Measurements from ENCODE around the gene MCM6. TPM values are rescaled to one million over a fixed set of nuclear protein-coding genes. Genes with fewer than 3 reads are reported as not detected.
A peak's percentile ranks its signal among the peaks of the same experiment; 100 is the strongest.

The MCM6 gene
- total RNA-seq, 1 donor from 2014 or later: 190 TPM

- intact Hi-C loops (cut with micrococcal nuclease): no loop called here
- no peak overlapping the region for H3K4me3 Mint-ChIP-seq (ENCODE audit: low read depth)
- no peak for DNase-seq (ENCODE audit: low spot score)
- peaks cover 15% of the 10 kb centered on the region for H3K4me1 Mint-ChIP-seq (ENCODE audit: low read depth)
- H3K27ac Mint-ChIP-seq: no peak overlapping the region
- H3K9me3 Mint-ChIP-seq: no peaks in the 10 kb centered on the region
- peaks cover 77% of the 10 kb centered on the region for H3K36me3 Mint-ChIP-seq (ENCODE audit: low read depth)
- no peaks in the 10 kb centered on the region for H3K27me3 Mint-ChIP-seq (ENCODE audit: low read depth)
Observed at GRCh38 chr2:135851858-135852257, 24.4 kb downstream of the MCM6 start.

- no peak overlapping the region for H3K4me3 Mint-ChIP-seq (ENCODE audit: low read depth)
- intact Hi-C loops (cut with micrococcal nuclease): no loop called here
- H3K4me1 Mint-ChIP-seq (ENCODE audit: low read depth): peaks cover 15% of the 10 kb centered on the region
- H3K27me3 Mint-ChIP-seq (ENCODE audit: low read depth): no peaks in the 10 kb centered on the region
- peaks cover 76% of the 10 kb centered on the region for H3K36me3 Mint-ChIP-seq (ENCODE audit: low read depth)
- H3K9me3 Mint-ChIP-seq: no peaks in the 10 kb centered on the region
- no peak for DNase-seq (ENCODE audit: low spot score)
- H3K27ac Mint-ChIP-seq: no peak overlapping the region
Observed at GRCh38 chr2:135850892-135851668, 25.2 kb downstream of the MCM6 start.

GRCh38 chr2:135849087-135849486 lies 27.2 kb downstream of the MCM6 start:
- Mint-ChIP-seq H3K4me1 (ENCODE audit: low read depth) (peaks cover 17% of the 10 kb centered on the region), H3K9me3 (no peaks in the 10 kb centered on the region), H3K36me3 (ENCODE audit: low read depth) (peaks cover 85% of the 10 kb centered on the region), H3K27ac (peak overlapping the region; percentile 65), H3K27me3 (ENCODE audit: low read depth) (no peaks in the 10 kb centered on the region), H3K4me3 (ENCODE audit: low read depth) (no peak overlapping the region)
- DNase-seq (ENCODE audit: low spot score): no peak
- intact Hi-C loops (cut with micrococcal nuclease): no loop called here

GRCh38 chr2:135845997-135846396 lies 30.2 kb downstream of the MCM6 start:
- H3K4me1 Mint-ChIP-seq (ENCODE audit: low read depth): peaks cover 16% of the 10 kb centered on the region
- H3K27me3 Mint-ChIP-seq (ENCODE audit: low read depth): no peaks in the 10 kb centered on the region
- H3K27ac Mint-ChIP-seq: no peak overlapping the region
- H3K36me3 Mint-ChIP-seq (ENCODE audit: low read depth): peaks cover 88% of the 10 kb centered on the region
- DNase-seq (ENCODE audit: low spot score): no peak
- intact Hi-C loops (cut with micrococcal nuclease): no loop called here
- H3K4me3 Mint-ChIP-seq (ENCODE audit: low read depth): no peak overlapping the region
- H3K9me3 Mint-ChIP-seq: no peaks in the 10 kb centered on the region

- no peak for DNase-seq (ENCODE audit: low spot score)
- Mint-ChIP-seq H3K27me3 (ENCODE audit: low read depth) (no peaks in the 10 kb centered on the region), H3K4me3 (ENCODE audit: low read depth) (no peak overlapping the region), H3K9me3 (no peaks in the 10 kb centered on the region), H3K36me3 (ENCODE audit: low read depth) (peaks cover 88% of the 10 kb centered on the region), H3K27ac (no peak overlapping the region), H3K4me1 (ENCODE audit: low read depth) (peaks cover 15% of the 10 kb centered on the region)
- intact Hi-C loops (cut with micrococcal nuclease): no loop called here
Observed at GRCh38 chr2:135845257-135845656, 31.0 kb downstream of the MCM6 start.

GRCh38 chr2:135844301-135844895 lies 31.8 kb downstream of the MCM6 start:
- H3K4me3 Mint-ChIP-seq (ENCODE audit: low read depth): no peak overlapping the region
- peaks cover 87% of the 10 kb centered on the region for H3K36me3 Mint-ChIP-seq (ENCODE audit: low read depth)
- peaks cover 15% of the 10 kb centered on the region for H3K4me1 Mint-ChIP-seq (ENCODE audit: low read depth)
- no peaks in the 10 kb centered on the region for H3K27me3 Mint-ChIP-seq (ENCODE audit: low read depth)
- DNase-seq (ENCODE audit: low spot score): no peak
- peak overlapping the region; percentile 39 for H3K27ac Mint-ChIP-seq
- no peaks in the 10 kb centered on the region for H3K9me3 Mint-ChIP-seq
- intact Hi-C loops (cut with micrococcal nuclease): no loop called here

- intact Hi-C loops (cut with micrococcal nuclease): no loop called here
- Mint-ChIP-seq H3K27ac (peak overlapping the region; percentile 39), H3K36me3 (ENCODE audit: low read depth) (peaks cover 82% of the 10 kb centered on the region), H3K4me1 (ENCODE audit: low read depth) (peaks cover 10% of the 10 kb centered on the region), H3K4me3 (ENCODE audit: low read depth) (no peak overlapping the region), H3K9me3 (no peaks in the 10 kb centered on the region), H3K27me3 (ENCODE audit: low read depth) (no peaks in the 10 kb centered on the region)
- no peak for DNase-seq (ENCODE audit: low spot score)
Observed at GRCh38 chr2:135843671-135844070, 32.6 kb downstream of the MCM6 start.

GRCh38 chr2:135840601-135841000 lies 35.6 kb downstream of the MCM6 start:
- intact Hi-C loops (cut with micrococcal nuclease): no loop called here
- peaks cover 65% of the 10 kb centered on the region for H3K36me3 Mint-ChIP-seq (ENCODE audit: low read depth)
- H3K27me3 Mint-ChIP-seq (ENCODE audit: low read depth): no peaks in the 10 kb centered on the region
- peaks cover 13% of the 10 kb centered on the region for H3K4me1 Mint-ChIP-seq (ENCODE audit: low read depth)
- no peak for DNase-seq (ENCODE audit: low spot score)
- H3K27ac Mint-ChIP-seq: peak overlapping the region; percentile 39
- no peaks in the 10 kb centered on the region for H3K9me3 Mint-ChIP-seq
- no peak overlapping the region for H3K4me3 Mint-ChIP-seq (ENCODE audit: low read depth)

GRCh38 chr2:135839713-135840112 lies 36.5 kb downstream of the MCM6 start:
- no peak for DNase-seq (ENCODE audit: low spot score)
- no peaks in the 10 kb centered on the region for H3K27me3 Mint-ChIP-seq (ENCODE audit: low read depth)
- H3K9me3 Mint-ChIP-seq: no peaks in the 10 kb centered on the region
- no peak overlapping the region for H3K4me3 Mint-ChIP-seq (ENCODE audit: low read depth)
- no peak overlapping the region for H3K27ac Mint-ChIP-seq
- intact Hi-C loops (cut with micrococcal nuclease): no loop called here
- H3K4me1 Mint-ChIP-seq (ENCODE audit: low read depth): peaks cover 15% of the 10 kb centered on the region
- H3K36me3 Mint-ChIP-seq (ENCODE audit: low read depth): peaks cover 59% of the 10 kb centered on the region

GRCh38 chr2:135838502-135838901 lies 37.7 kb downstream of the MCM6 start:
- H3K27ac Mint-ChIP-seq: peak overlapping the region; percentile 53
- peaks cover 12% of the 10 kb centered on the region for H3K4me1 Mint-ChIP-seq (ENCODE audit: low read depth)
- DNase-seq (ENCODE audit: low spot score): no peak
- H3K36me3 Mint-ChIP-seq (ENCODE audit: low read depth): peaks cover 50% of the 10 kb centered on the region
- intact Hi-C loops (cut with micrococcal nuclease): no loop called here
- no peaks in the 10 kb centered on the region for H3K9me3 Mint-ChIP-seq
- no peak overlapping the region for H3K4me3 Mint-ChIP-seq (ENCODE audit: low read depth)
- no peaks in the 10 kb centered on the region for H3K27me3 Mint-ChIP-seq (ENCODE audit: low read depth)

GRCh38 chr2:135836596-135837270 lies 39.5 kb downstream of the MCM6 start, which contains the start of gene LCT:
Gene LCT, minus strand, starts transcription at chr2:135837184. Its CDS starts 15 bp downstream, at chr2:135837169.
- DNase-seq (ENCODE audit: low spot score): no peak
- Mint-ChIP-seq H3K27me3 (ENCODE audit: low read depth) (no peaks in the 10 kb centered on the region), H3K4me3 (ENCODE audit: low read depth) (no peak within 1 kb of the TSS), H3K36me3 (ENCODE audit: low read depth) (peaks cover 37% of the 10 kb centered on the region), H3K9me3 (no peaks in the 10 kb centered on the region), H3K4me1 (ENCODE audit: low read depth) (peaks cover 12% of the 10 kb centered on the region), H3K27ac (no peak within 1 kb of the TSS)
- intact Hi-C loops (cut with micrococcal nuclease): no loop called here

- Mint-ChIP-seq H3K27ac (no peak overlapping the region), H3K36me3 (ENCODE audit: low read depth) (peaks cover 6% of the 10 kb centered on the region), H3K9me3 (no peaks in the 10 kb centered on the region), H3K27me3 (ENCODE audit: low read depth) (no peaks in the 10 kb centered on the region), H3K4me1 (ENCODE audit: low read depth) (peaks cover 6% of the 10 kb centered on the region), H3K4me3 (ENCODE audit: low read depth) (no peak overlapping the region)
- no peak for DNase-seq (ENCODE audit: low spot score)
- intact Hi-C loops (cut with micrococcal nuclease): no loop called here
Observed at GRCh38 chr2:135832891-135833290, 43.4 kb downstream of the MCM6 start.

All from activated T-helper 2 cell treated with anti-CD3 and anti-CD28 coated beads, Interferon-gamma antibody, Interleukin-2, Interleukin-4, amounts not matched to agents 10 μg/mL and 5 μg/mL and 100 μg/mL, durations not matched to agents 14 hours and 24 hours and 36 hours (primary cell).